Gastrocnemius medialis (tissue), 4 donors: ENCODE results near the gene ACYP1.

Experiments
- CTCF ChIP-seq, 5 experiments: fragments of 450-650 bp in 3 of 5; fragments of 200-600 bp in 2 of 5; sonication (generic) in 2 of 5; IDR thresholded peaks in 4 of 5; conservative IDR thresholded peaks in 1 of 5; 1 replicate in 4 of 5; 2 replicates in 1 of 5; pipeline ENCODE4 v1.5.1; 2016 to 2019; ENCODE audit warnings: antibody characterized with exemption in 5 of 5, mild to moderate bottlenecking in 3 of 5, moderate library complexity in 3 of 5
- POLR2A ChIP-seq, 2 donors: fragments of 450-650 bp; IDR thresholded peaks; one replicate each; pipeline ENCODE4 v1.6.1; 2017; ENCODE audit warnings: antibody characterized with exemption in 2 of 2, mild to moderate bottlenecking in 2 of 2, moderate library complexity in 2 of 2

DNA sequence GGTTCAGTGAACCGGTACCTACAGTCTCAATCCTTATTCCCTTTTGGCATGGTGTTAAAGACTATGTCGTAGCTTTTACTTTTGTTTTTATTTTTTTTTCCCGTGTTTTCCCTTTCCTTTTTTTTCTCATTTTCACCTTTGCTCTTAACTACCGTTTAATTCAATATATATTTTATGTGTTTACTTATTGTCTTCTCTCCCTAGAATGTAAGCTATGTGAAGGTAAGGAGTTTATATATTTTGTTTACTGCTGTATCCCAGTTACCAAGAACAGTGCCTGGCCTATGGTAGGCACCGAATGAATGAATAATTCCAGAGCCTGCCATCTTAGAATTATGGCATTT lies 12.3 kb downstream of the ACYP1 start:
- TF ChIP-seq CTCF (IDR thresholded peaks at IDR 0.05 in 4 of 5, conservative IDR thresholded peaks at IDR 0.05 in 1 of 5) (no peak), POLR2A (IDR thresholded peaks at IDR 0.05) (no peak)
